Muscle of arm (tissue), 12 donors: ENCODE measurements around the gene ZNF683. TPM values are rescaled to one million over a fixed set of nuclear protein-coding genes. Genes with fewer than 3 reads are reported as not detected.

Source experiments
- DNase-seq: peaks from one replicate; pipeline ENCODE4 v3.0.0-alpha.2; 2013
- polyA plus RNA-seq, 12 donors: library from polyadenylated mRNA; unstranded; fragments of 120-200 nt; gene quantifications; one replicate each; pipeline ENCODE4 v1.2.1, GENCODE V29; 2013; ENCODE audit not compliant: insufficient read length in 12 of 12

Gene ZNF683
- polyA plus RNA-seq, 12 donors: 0.48 TPM; not detected in 11

- no peak for DNase-seq
These were observed 13.9 kb downstream of the ZNF683 start for GRCh38 chr1:26358411-26359384.

- no peak for DNase-seq
These were observed 15.4 kb downstream of the ZNF683 start for GRCh38 chr1:26357121-26357602.

GRCh38 chr1:26356106-26356505 is 16.4 kb downstream of the ZNF683 start:
- no peak for DNase-seq

- no peak for DNase-seq
These were observed 17.6 kb downstream of the ZNF683 start for GRCh38 chr1:26354972-26355371.

GRCh38 chr1:26353976-26354820 is 18.4 kb downstream of the ZNF683 start, which contains the start of gene CRYBG2:
CRYBG2 (minus strand) TSS chr1:26354130; CDS start chr1:26346657, 7,473 bp downstream.
- DNase-seq: no peak

GRCh38 chr1:26353210-26353859 is 19.2 kb downstream of the ZNF683 start:
- DNase-seq: no peak

GRCh38 chr1:26352338-26352679 is 20.2 kb downstream of the ZNF683 start:
- no peak for DNase-seq

- DNase-seq: no peak
These were observed 20.8 kb downstream of the ZNF683 start for GRCh38 chr1:26351590-26352337.

- no peak for DNase-seq
These were observed 21.6 kb downstream of the ZNF683 start for GRCh38 chr1:26350701-26351589.

GRCh38 chr1:26350343-26350700 is 22.2 kb downstream of the ZNF683 start:
- no peak for DNase-seq

- no peak for DNase-seq
These were observed 22.7 kb downstream of the ZNF683 start for GRCh38 chr1:26349877-26350244.

GRCh38 chr1:26349188-26349876 is 23.2 kb downstream of the ZNF683 start:
- no peak for DNase-seq

- no peak for DNase-seq
These were observed 26.1 kb downstream of the ZNF683 start for GRCh38 chr1:26346274-26347033.

- DNase-seq: no peak
These were observed 26.8 kb downstream of the ZNF683 start for GRCh38 chr1:26345718-26346117.

GRCh38 chr1:26344147-26344920 is 28.2 kb downstream of the ZNF683 start:
- DNase-seq: no peak

GRCh38 chr1:26340047-26340481 is 32.5 kb downstream of the ZNF683 start:
- DNase-seq: no peak

GRCh38 chr1:26338670-26339069 is 33.9 kb downstream of the ZNF683 start:
- no peak for DNase-seq

- no peak for DNase-seq
These were observed 34.9 kb downstream of the ZNF683 start for GRCh38 chr1:26337625-26338024.
